Measurements from ENCODE around the gene SBNO2. TPM values are rescaled to one million over a fixed set of nuclear protein-coding genes. Genes with fewer than 3 reads are reported as not detected.
A peak's percentile ranks its signal among the peaks of the same experiment; 100 is the strongest.

SBNO2 gene
- total and polyA plus RNA-seq, 4 donors = 45.6 to 155 (median 95.9) TPM

DNA sequence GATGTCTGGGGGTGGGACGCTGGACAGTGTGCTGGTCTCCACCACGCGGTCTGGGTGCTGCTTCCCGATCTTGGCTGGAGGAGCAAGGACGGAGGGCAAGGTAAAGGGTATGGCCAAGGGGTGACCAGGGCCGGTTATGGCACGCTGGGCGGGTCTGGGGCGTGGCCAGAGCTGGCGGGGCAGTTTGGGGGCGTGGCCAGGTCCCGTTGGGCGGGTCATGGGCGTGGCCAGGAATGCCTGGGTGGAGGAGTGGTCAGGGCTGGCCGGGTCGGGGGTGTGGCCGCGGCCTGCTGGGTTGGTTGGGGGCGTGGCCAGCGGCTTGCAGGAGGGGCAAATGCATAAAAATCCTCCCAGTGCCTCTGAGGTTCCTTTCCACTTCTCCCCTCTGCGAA, 51.1 kb downstream of the SBNO2 start:
- WGBS, 2 donors = 73 to 75% methylated on average over 21 of the region's 21 CpGs
- Histone ChIP-seq H3K9me3 (ENCODE audit: control insufficient read depth in 4 of 4, insufficient read depth in 3 of 4, low read length in 3 of 4) (no peaks in the 10 kb centered on the region), H3K27me3 (ENCODE audit: control insufficient read depth in 3 of 3, insufficient read depth in 3 of 3, low read length in 2 of 3) (no peaks in the 10 kb centered on the region), H3K36me3 (ENCODE audit: control insufficient read depth in 4 of 4, insufficient read depth in 4 of 4, low read length in 4 of 4) (peaks cover 4 to 90% (median 27%) of the 10 kb centered on the region in 4 donors), H3K4me1 (ENCODE audit: control insufficient read depth in 5 of 5, insufficient read depth in 5 of 5, low read length in 5 of 5) (peaks cover 0 to under 1% (median 0%) of the 10 kb centered on the region in 5 donors), H3K27ac (ENCODE audit: low read depth in 1 of 2, low read length in 1 of 2) (no peak overlapping the region), H3K9ac (ENCODE audit: insufficient read depth in 1 of 2, low read length in 2 of 2) (no peak overlapping the region), H3K4me3 (no peak overlapping the region)
- ATAC-seq (ENCODE audit: insufficient read depth, low FRiP score) = peak; percentile 74
- peak in 2 of 3 donors; percentile 13 to 47 for DNase-seq
- TF ChIP-seq, protein P1, sequence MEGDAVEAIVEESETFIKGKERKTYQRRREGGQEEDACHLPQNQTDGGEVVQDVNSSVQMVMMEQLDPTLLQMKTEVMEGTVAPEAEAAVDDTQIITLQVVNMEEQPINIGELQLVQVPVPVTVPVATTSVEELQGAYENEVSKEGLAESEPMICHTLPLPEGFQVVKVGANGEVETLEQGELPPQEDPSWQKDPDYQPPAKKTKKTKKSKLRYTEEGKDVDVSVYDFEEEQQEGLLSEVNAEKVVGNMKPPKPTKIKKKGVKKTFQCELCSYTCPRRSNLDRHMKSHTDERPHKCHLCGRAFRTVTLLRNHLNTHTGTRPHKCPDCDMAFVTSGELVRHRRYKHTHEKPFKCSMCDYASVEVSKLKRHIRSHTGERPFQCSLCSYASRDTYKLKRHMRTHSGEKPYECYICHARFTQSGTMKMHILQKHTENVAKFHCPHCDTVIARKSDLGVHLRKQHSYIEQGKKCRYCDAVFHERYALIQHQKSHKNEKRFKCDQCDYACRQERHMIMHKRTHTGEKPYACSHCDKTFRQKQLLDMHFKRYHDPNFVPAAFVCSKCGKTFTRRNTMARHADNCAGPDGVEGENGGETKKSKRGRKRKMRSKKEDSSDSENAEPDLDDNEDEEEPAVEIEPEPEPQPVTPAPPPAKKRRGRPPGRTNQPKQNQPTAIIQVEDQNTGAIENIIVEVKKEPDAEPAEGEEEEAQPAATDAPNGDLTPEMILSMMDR (IDR thresholded peaks at IDR 0.05; ENCODE audit: control extremely low read depth, extremely low read depth) = no peak

DNA sequence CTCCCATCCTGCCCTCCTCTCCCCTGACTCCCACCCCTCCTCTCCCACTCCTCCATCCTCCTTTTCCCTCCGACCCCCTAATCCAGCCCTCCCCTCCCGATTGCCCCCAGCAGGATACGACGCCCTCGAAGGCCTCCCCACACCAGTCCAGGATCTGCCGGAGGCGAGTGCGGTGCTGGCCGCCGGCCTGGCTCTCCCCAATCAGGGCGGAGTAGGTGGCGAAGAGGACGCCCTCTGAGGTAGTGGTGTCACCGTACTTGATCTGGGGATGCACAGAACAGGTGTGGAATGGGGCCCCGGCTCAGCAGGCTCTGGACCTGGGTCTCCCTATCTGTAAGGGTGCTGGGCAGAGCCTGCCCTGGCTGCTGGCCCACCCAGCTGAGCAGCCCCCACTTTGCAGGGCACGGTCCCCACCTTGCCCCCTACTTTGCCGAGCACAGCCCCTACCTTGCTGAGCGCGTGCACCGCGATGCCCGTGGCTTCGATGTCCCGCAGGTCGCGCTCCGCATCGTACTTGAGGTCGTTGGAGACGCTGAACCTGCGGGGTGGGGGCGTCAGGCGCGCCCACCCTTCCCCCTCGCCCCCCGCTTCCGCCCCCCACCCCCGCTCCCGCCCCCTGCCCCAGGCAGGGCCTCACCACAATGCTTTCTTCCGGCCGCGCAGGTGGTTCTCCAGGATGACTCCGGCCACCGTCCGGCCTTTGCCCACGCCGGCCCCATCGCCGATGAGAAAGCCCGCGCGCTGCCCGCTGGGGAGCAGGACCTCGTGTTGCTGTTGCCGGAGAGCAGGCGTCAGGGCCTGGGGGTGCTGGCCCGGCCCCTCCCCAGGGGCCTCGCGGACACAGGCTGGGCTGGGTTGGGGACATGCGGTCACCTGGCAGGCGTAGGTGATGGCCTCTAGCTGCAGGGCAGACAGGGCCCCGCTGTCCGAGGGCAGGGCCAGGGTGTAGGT, 51.8 kb downstream of the SBNO2 start:
- TF ChIP-seq, protein P1 (IDR thresholded peaks at IDR 0.05; ENCODE audit: control extremely low read depth, extremely low read depth) = no peak
- H3K36me3 ChIP-seq (ENCODE audit: control insufficient read depth in 4 of 4, insufficient read depth in 4 of 4, low read length in 4 of 4) = peaks cover 7 to 91% (median 26%) of the 10 kb centered on the region in 4 donors
- no peaks in the 10 kb centered on the region for H3K4me1 ChIP-seq (ENCODE audit: control insufficient read depth in 5 of 5, insufficient read depth in 5 of 5, low read length in 5 of 5)
- no peak overlapping the region for H3K9ac ChIP-seq (ENCODE audit: insufficient read depth in 1 of 2, low read length in 2 of 2)
- 97% methylated on average over 63 of the region's 63 CpGs for WGBS, 2 donors
- no peaks in the 10 kb centered on the region for H3K9me3 ChIP-seq (ENCODE audit: control insufficient read depth in 4 of 4, insufficient read depth in 3 of 4, low read length in 3 of 4)
- H3K27me3 ChIP-seq (ENCODE audit: control insufficient read depth in 3 of 3, insufficient read depth in 3 of 3, low read length in 2 of 3) = no peaks in the 10 kb centered on the region
- ATAC-seq (ENCODE audit: insufficient read depth, low FRiP score) = no peak
- H3K27ac ChIP-seq (ENCODE audit: low read depth in 1 of 2, low read length in 1 of 2) = no peak overlapping the region
- no peak overlapping the region for H3K4me3 ChIP-seq
- DNase-seq = no peak

DNA sequence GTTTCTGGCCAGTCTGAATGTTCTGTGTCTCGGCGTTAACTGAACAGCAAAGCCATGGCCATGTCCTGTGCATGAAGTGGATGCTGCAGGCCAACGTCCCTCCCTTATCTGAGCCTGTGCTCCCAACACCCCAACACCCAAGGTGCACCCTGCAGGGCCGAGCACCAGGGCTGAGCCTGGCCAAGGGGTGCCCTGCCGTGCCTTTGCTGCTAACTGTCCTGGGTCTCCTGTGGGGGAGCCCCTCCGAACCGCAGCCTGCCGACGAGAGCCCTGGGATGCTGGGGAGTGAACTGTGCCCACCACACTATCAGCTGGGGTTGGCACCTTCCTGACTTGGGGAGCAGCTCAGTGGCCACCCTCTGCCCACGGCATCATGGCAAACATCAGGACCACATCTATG, 52.7 kb downstream of the SBNO2 start:
- TF ChIP-seq, protein P1 (IDR thresholded peaks at IDR 0.05; ENCODE audit: control extremely low read depth, extremely low read depth) = no peak
- H3K9ac ChIP-seq (ENCODE audit: insufficient read depth in 1 of 2, low read length in 2 of 2) = no peak overlapping the region
- no peaks in the 10 kb centered on the region for H3K9me3 ChIP-seq (ENCODE audit: control insufficient read depth in 4 of 4, insufficient read depth in 3 of 4, low read length in 3 of 4)
- DNase-seq = no peak
- no peaks in the 10 kb centered on the region for H3K4me1 ChIP-seq (ENCODE audit: control insufficient read depth in 5 of 5, insufficient read depth in 5 of 5, low read length in 5 of 5)
- 95% methylated on average over 10 of the region's 10 CpGs for WGBS, 2 donors
- peaks cover 8 to 91% (median 30%) of the 10 kb centered on the region in 4 donors for H3K36me3 ChIP-seq (ENCODE audit: control insufficient read depth in 4 of 4, insufficient read depth in 4 of 4, low read length in 4 of 4)
- ATAC-seq (ENCODE audit: insufficient read depth, low FRiP score) = no peak
- H3K27ac ChIP-seq (ENCODE audit: low read depth in 1 of 2, low read length in 1 of 2) = no peak overlapping the region
- H3K27me3 ChIP-seq (ENCODE audit: control insufficient read depth in 3 of 3, insufficient read depth in 3 of 3, low read length in 2 of 3) = no peaks in the 10 kb centered on the region
- no peak overlapping the region for H3K4me3 ChIP-seq
